DND-41 (cell line): Measurements from ENCODE around the gene NRXN2.

Source experiments
- ATAC-seq: fragments of 200-7000 bp; cut with Tn5 transposase; 3 replicates; pipeline ENCODE4 v1.9.1; 2021; ENCODE audit warnings: low read depth; ENCODE audit not compliant: insufficient read depth
- DNase-seq: peaks from one replicate; pipeline ENCODE4 v3.0.0-alpha.2; 2020
- H2AFZ ChIP-seq: 2 replicates; pipeline ENCODE4 v1.6.0; 2012; ENCODE audit warnings: low read depth, low read length
- H3K27ac ChIP-seq: 2 replicates; pipeline ENCODE4 v1.5.1; 2012; ENCODE audit warnings: low read length, inconsistent platforms
- H3K27me3 ChIP-seq: fragments of 200-600 bp; sonication (generic); 2 replicates; pipeline ENCODE4 v1.6.0; 2012; ENCODE audit warnings: low read length, mild to moderate bottlenecking, inconsistent platforms; ENCODE audit not compliant: insufficient read depth, poor library complexity
- H3K36me3 ChIP-seq: 2 replicates; pipeline ENCODE4 v1.5.1; 2012; ENCODE audit warnings: low read length, inconsistent platforms; ENCODE audit not compliant: insufficient read depth
- H3K4me1 ChIP-seq: 2 replicates; pipeline ENCODE4 v1.5.1; 2012; ENCODE audit warnings: mild to moderate bottlenecking, low read length; ENCODE audit not compliant: insufficient read depth
- H3K4me2 ChIP-seq: 2 replicates; pipeline ENCODE4 v1.6.0; 2012; ENCODE audit warnings: mild to moderate bottlenecking, moderate library complexity, low read length, inconsistent platforms; ENCODE audit not compliant: insufficient read depth
- H3K4me3 ChIP-seq, 2 experiments: fragments of 200-600 bp in 1 of 2; shearing (Covaris generic) in 1 of 2; 2 replicates each; pipeline ENCODE4 v1.5.1; 2012 to 2016; ENCODE audit warnings: inconsistent platforms in 2 of 2, low read length in 2 of 2, mild to moderate bottlenecking in 2 of 2, low read depth in 1 of 2, moderate library complexity in 1 of 2
- H3K79me2 ChIP-seq: 2 replicates; pipeline ENCODE4 v1.6.0; 2012; ENCODE audit warnings: low read length, inconsistent platforms; ENCODE audit not compliant: insufficient read depth
- H3K9ac ChIP-seq: 2 replicates; pipeline ENCODE4 v1.6.0; 2012; ENCODE audit warnings: low read depth, mild to moderate bottlenecking, inconsistent platforms, low read length, moderate library complexity
- H3K9me3 ChIP-seq: 2 replicates; pipeline ENCODE4 v1.5.1; 2012; ENCODE audit warnings: low read length, moderate library complexity, mild to moderate bottlenecking, inconsistent platforms; ENCODE audit not compliant: insufficient read depth, severe bottlenecking
- H4K20me1 ChIP-seq: 2 replicates; pipeline ENCODE4 v1.6.0; 2012; ENCODE audit warnings: low read length; ENCODE audit not compliant: insufficient read depth
- EZH2 ChIP-seq: IDR thresholded peaks from 3 replicates; pipeline ENCODE4 v1.6.1; 2012; ENCODE audit warnings: borderline replicate concordance, low read depth, mild to moderate bottlenecking, moderate library complexity, low read length, inconsistent platforms; ENCODE audit not compliant: severe bottlenecking
- TF ChIP-seq, protein P1 (sequence below): IDR thresholded peaks from 2 replicates; pipeline ENCODE4 v1.5.1; 2012; ENCODE audit warnings: borderline replicate concordance, low read length, moderate library complexity, mild to moderate bottlenecking; ENCODE audit not compliant: poor library complexity, severe bottlenecking; ENCODE audit errors: extremely low read depth

NRXN2 gene

DNA sequence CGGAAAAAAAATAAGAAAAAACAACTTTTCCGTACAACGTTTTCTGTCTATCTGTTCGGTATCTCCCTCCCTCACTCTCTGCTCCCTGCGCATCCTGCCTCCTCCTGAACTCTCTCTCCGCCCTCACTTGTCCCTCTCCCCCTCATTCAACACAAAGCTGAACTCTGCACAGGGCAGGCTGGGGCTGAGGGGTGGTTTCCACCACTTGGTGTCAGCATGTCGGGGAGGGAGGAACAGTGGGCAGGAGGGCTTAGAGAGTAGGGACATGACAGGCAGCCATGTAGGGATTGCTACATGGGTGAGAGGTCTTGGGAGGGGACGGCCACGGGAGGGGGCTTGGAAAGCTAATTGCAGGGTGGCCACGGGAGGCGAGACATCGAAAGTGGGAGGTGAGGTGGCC, 114.4 kb downstream of the NRXN2 start:
- Histone ChIP-seq H3K4me2 (no peak overlapping the region), H3K9ac (no peak overlapping the region), H3K79me2 (no peaks in the 10 kb centered on the region), H3K27me3 (no peaks in the 10 kb centered on the region), H3K9me3 (no peaks in the 10 kb centered on the region), H3K27ac (no peak overlapping the region), H3K4me3 (no peak overlapping the region), H3K4me1 (no peaks in the 10 kb centered on the region), H2AFZ (no peak overlapping the region), H4K20me1 (no peaks in the 10 kb centered on the region), H3K36me3 (no peaks in the 10 kb centered on the region)
- ATAC-seq: no peak
- TF ChIP-seq EZH2: no peak
- TF ChIP-seq, protein P1, sequence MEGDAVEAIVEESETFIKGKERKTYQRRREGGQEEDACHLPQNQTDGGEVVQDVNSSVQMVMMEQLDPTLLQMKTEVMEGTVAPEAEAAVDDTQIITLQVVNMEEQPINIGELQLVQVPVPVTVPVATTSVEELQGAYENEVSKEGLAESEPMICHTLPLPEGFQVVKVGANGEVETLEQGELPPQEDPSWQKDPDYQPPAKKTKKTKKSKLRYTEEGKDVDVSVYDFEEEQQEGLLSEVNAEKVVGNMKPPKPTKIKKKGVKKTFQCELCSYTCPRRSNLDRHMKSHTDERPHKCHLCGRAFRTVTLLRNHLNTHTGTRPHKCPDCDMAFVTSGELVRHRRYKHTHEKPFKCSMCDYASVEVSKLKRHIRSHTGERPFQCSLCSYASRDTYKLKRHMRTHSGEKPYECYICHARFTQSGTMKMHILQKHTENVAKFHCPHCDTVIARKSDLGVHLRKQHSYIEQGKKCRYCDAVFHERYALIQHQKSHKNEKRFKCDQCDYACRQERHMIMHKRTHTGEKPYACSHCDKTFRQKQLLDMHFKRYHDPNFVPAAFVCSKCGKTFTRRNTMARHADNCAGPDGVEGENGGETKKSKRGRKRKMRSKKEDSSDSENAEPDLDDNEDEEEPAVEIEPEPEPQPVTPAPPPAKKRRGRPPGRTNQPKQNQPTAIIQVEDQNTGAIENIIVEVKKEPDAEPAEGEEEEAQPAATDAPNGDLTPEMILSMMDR: no peak
- DNase-seq: no peak

DNA sequence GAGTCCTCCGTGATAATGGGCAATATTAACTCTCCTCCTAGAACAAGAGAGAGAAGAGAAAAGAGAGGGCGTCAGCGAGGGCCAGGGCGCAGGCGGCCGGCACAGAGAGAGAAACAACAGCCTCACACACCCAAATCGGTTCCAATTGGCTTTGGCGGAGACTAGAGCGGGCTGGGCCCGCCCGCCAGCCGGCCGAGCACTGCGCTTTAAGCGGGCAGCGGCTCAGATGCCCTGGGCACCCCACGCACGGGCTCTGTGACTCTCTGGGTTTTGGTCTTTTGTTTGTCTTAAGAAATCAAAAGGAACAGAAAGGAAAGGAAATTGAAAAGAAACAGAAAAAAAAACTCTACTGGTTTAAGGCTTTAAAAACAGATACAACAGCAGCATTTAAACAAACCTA, 115.0 kb downstream of the NRXN2 start:
- no peak for ATAC-seq
- TF ChIP-seq EZH2: no peak
- TF ChIP-seq, protein P1: no peak
- Histone ChIP-seq H2AFZ (no peak overlapping the region), H3K4me1 (no peaks in the 10 kb centered on the region), H3K9me3 (no peaks in the 10 kb centered on the region), H3K4me3 (no peak overlapping the region), H3K4me2 (no peak overlapping the region), H3K27ac (no peak overlapping the region), H3K27me3 (no peaks in the 10 kb centered on the region), H3K9ac (no peak overlapping the region), H4K20me1 (no peaks in the 10 kb centered on the region), H3K79me2 (no peaks in the 10 kb centered on the region), H3K36me3 (no peaks in the 10 kb centered on the region)
- no peak for DNase-seq

DNA sequence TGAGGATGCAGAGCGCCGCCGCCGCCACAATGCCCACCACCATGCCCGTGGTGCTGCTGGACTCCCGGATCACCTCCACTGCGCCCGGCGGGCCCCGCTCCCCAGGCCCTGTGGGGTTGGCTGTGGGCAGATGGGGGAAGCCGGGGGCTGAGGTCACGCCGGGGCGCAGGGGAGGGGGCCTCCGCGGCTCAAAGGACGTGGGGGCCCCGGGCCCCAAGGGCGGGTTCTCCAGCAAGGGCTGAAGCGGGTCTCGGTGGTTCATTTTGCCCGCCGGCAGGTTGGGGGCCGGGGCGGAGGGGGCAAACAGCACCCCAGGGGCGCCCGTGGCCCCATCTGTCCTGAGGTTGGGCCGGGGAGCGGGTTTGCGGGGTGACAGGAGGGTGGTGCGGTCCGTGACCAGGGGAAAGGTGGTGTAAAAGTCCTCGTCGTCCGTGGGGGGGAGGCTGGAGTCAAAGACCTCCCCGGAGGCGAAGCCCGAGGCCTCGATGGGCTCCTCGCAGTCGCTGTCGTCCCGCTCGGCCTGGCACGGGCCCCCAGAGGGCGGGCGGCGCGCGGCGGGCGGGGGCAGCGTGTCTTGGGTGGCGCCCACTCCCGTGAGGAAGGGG, 115.5 kb downstream of the NRXN2 start:
- Histone ChIP-seq H3K27ac (no peak overlapping the region), H3K36me3 (no peaks in the 10 kb centered on the region), H4K20me1 (no peaks in the 10 kb centered on the region), H3K79me2 (no peaks in the 10 kb centered on the region), H3K4me1 (no peaks in the 10 kb centered on the region), H3K27me3 (no peaks in the 10 kb centered on the region), H3K9ac (no peak overlapping the region), H3K4me3 (no peak overlapping the region), H3K4me2 (no peak overlapping the region), H3K9me3 (no peaks in the 10 kb centered on the region), H2AFZ (no peak overlapping the region)
- TF ChIP-seq, protein P1: no peak
- TF ChIP-seq EZH2: no peak
- ATAC-seq (no peak), DNase-seq (no peak)
